Adrenal gland (tissue), 12 donors: ENCODE results near the gene ECI1. TPM values are rescaled to one million over a fixed set of nuclear protein-coding genes. Genes with fewer than 3 reads are reported as not detected.
"Not testable (repeated sequence)": the region's sequence is repeated elsewhere in the genome, so short reads cannot be mapped to it uniquely, and the experiment has no call there.

Experiments used
- DNase-seq, 7 donors: peaks; one replicate each; pipeline ENCODE4 v3.0.0-alpha.2; 2019 to 2020
- H3K27ac ChIP-seq, 5 donors: fragments of 200-600 bp; sonication (generic) in 4 of 5; 1 replicate in 3 of 5; 2 replicates in 2 of 5; pipeline versions ENCODE4 v1.5.1 to v1.8.0; 2016 to 2020; ENCODE audit warnings: mild to moderate bottlenecking in 1 of 5
- H3K27me3 ChIP-seq: fragments of 200-600 bp; 2 replicates; pipeline ENCODE4 v1.8.0; 2021
- H3K36me3 ChIP-seq, 2 donors: fragments of 200-600 bp; replicated peaks in 1 of 2; 1 replicate in 1 of 2; 2 replicates in 1 of 2; pipeline versions ENCODE4 v1.5.1 to v1.8.0; 2018 to 2022
- H3K4me1 ChIP-seq, 2 donors: fragments of 200-600 bp; replicated peaks in 1 of 2; 1 replicate in 1 of 2; 2 replicates in 1 of 2; pipeline versions ENCODE4 v1.5.1 to v1.8.0; 2018 to 2021
- H3K4me3 ChIP-seq, 4 donors: fragments of 200-600 bp; sonication (generic) in 3 of 4; one replicate each; pipeline ENCODE4 v1.5.1; 2016 to 2018
- H3K9me3 ChIP-seq, 3 donors: fragments of 200-600 bp; sonication (generic) in 1 of 3; replicated peaks in 1 of 3; 1 replicate in 2 of 3; 2 replicates in 1 of 3; pipeline versions ENCODE4 v1.5.1 to v1.8.0; 2016 to 2021
- CTCF ChIP-seq, 6 experiments: fragments of 450-650 bp in 4 of 6; fragments of 200-600 bp in 2 of 6; sonication (generic) in 1 of 6; IDR thresholded peaks; 1 replicate in 5 of 6; 2 replicates in 1 of 6; pipeline versions ENCODE4 v1.5.1 to v1.8.0; 2016 to 2021; ENCODE audit warnings: antibody characterized with exemption in 6 of 6, mild to moderate bottlenecking in 2 of 6, moderate library complexity in 1 of 6
- POLR2A ChIP-seq, 2 donors: fragments of 450-650 bp; IDR thresholded peaks; one replicate each; pipeline ENCODE4 v1.6.1; 2017; ENCODE audit warnings: antibody characterized with exemption in 2 of 2, mild to moderate bottlenecking in 2 of 2, moderate library complexity in 1 of 2
- WGBS, 4 donors: extraction: QIAGEN DNeasy Blood & Tissue Kit in 2 of 4; methylation state at CpG; one replicate each; pipeline versions ENCODE4 v1.1.5 to v1.1.7; 2013 to 2017; 5-methylcytosine and 5-hydroxymethylcytosine counted together
- intact Hi-C, 2 donors: fragments of 100-400 bp; cut with DNase I; formaldehyde crosslinking; loops; one replicate each; pipeline versions ENCODE4 v1.14.1 to v1.15.0; 2022 to 2023
- polyA plus RNA-seq, 3 donors: library from polyadenylated mRNA; stranded (reverse); fragments of 200-250 nt in 2 of 3; fragments of 350-450 nt in 1 of 3; fragmentation: Illumina TruSeq in 1 of 3; extraction: RNeasy Lipid Tissue Mini Kit (QIAGEN cat#74804) in 1 of 3; gene quantifications; one replicate each; pipeline ENCODE4 v1.2.3, GENCODE V29; 2013 to 2014
- total RNA-seq, 9 donors: library from RNA; depleted of rRNA in 4 of 9; stranded (reverse); fragments of >200 nt in 4 of 9; fragments of 120-200 nt in 1 of 9; fragmentation: NEBNext Ultra II Directional in 1 of 9; extraction: Animal tissue kit (Norgen Biotek cat#: 25700) in 1 of 9; gene quantifications; one replicate each; pipeline versions ENCODE4 v1.1.0 to v1.2.4, GENCODE V29; 2013 to 2023
- donor health status: healthy with polysubstance abuse.
- donor health status: Bipolar disorder and iron deficiency.
- donor health status: DM: yes; HTN: yes; CAD: no.
- donor health status: DM: no; HTN: no; CAD: no.
- donor health status: DM: no; HTN: no; CAD: no.
- donor health status: DM: yes; HTN: yes; CAD: no.

The ECI1 gene
- total and polyA plus RNA-seq, 12 donors = 5.8 to 172 (median 63.7) TPM

DNA sequence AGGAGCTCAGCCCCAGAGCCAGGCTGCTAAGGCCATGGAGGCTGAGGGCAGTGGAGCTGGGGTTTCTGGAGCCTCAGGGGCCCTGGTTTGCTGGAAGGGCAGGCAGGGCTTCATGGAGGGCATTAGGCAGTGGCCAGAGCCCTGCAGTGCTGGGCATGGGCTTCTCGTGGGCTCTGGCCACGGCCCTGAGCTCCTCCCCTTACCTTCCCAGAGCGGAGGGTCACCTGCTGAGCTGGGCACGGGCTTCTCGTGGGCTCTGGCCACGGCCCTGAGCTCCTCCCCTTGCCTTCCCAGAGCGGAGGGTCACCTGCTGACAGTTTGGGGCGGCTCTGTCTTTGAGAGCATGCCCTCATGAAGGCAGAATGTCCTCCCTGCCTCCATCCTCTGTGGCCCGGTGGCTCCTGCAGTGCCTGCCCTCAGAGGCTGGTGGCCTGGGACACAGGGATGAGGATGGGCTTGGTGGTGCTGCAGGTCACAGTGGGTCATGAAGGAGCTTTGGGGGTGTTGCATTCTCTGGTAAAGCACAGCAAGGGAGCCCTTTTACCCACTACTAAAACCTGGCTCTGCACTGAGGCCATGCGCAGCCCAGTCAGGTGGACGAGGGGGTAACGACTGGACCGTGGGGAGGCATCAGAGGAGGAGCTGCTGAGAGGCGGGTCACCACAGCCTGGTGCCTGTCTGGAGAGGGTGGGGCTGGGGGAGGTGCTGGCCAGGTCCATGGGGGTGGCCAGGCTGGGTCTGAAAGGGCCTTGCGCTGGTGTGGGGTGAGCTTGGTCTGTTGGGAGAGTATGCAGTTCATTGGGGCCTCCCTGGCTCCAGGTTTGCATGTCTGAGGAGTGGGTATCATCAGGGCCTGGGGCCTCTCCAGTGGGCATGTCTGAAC is 19.4 kb upstream of the ECI1 start:
- H3K4me1 ChIP-seq = peaks cover 13 to 22% of the 10 kb centered on the region in 2 donors

DNA sequence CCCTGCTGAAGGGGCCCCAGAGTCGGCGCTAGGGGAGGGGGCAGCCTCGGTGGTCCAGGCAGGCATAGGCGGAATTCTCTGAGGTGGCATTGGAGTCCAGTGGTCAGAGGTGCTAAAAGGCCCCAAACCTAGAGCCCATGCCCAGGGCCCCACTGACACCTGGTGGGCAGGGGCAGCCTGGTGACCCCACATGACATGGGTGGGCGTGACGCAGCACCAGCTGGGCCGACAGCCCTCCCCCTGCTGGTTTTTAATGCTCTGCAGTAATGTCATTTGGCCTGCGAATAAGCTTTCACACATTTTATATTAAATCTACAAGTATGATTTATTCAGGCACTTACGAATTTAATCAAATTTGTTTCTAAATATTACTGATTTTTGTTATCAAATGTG is 18.7 kb upstream of the ECI1 start:
- peaks cover 13 to 27% of the 10 kb centered on the region in 2 donors for H3K4me1 ChIP-seq
- DNase-seq = no peak
- peaks cover 0 to 3% of the 10 kb centered on the region in 2 donors for H3K36me3 ChIP-seq
- TF ChIP-seq POLR2A (IDR thresholded peaks at IDR 0.05) (no peak), CTCF (IDR thresholded peaks at IDR 0.05) (no peak)
- H3K27ac ChIP-seq = no peak overlapping the region
- H3K9me3 ChIP-seq = no peaks in the 10 kb centered on the region
- no peaks in the 10 kb centered on the region for H3K27me3 ChIP-seq
- 77 to 87% (median 85%) methylated on average over 5 to 9 of the region's 9 CpGs for WGBS, 4 donors
- intact Hi-C loops = no loop called here
- H3K4me3 ChIP-seq = no peak overlapping the region

More for the DNA sequence above, 19.4 kb upstream of the ECI1 start:
- Histone ChIP-seq H3K27ac (no peak overlapping the region), H3K9me3 (no peaks in the 10 kb centered on the region), H3K36me3 (peaks cover 0 to under 1% of the 10 kb centered on the region in 2 donors), H3K4me3 (no peak overlapping the region), H3K27me3 (no peaks in the 10 kb centered on the region)
- intact Hi-C loops = no loop called here
- DNase-seq = no peak
- 80 to 92% (median 83%) methylated on average over 6 to 15 of the region's 15 CpGs for WGBS, 4 donors
- TF ChIP-seq POLR2A (IDR thresholded peaks at IDR 0.05) (no peak), CTCF (IDR thresholded peaks at IDR 0.05) (no peak)

DNA sequence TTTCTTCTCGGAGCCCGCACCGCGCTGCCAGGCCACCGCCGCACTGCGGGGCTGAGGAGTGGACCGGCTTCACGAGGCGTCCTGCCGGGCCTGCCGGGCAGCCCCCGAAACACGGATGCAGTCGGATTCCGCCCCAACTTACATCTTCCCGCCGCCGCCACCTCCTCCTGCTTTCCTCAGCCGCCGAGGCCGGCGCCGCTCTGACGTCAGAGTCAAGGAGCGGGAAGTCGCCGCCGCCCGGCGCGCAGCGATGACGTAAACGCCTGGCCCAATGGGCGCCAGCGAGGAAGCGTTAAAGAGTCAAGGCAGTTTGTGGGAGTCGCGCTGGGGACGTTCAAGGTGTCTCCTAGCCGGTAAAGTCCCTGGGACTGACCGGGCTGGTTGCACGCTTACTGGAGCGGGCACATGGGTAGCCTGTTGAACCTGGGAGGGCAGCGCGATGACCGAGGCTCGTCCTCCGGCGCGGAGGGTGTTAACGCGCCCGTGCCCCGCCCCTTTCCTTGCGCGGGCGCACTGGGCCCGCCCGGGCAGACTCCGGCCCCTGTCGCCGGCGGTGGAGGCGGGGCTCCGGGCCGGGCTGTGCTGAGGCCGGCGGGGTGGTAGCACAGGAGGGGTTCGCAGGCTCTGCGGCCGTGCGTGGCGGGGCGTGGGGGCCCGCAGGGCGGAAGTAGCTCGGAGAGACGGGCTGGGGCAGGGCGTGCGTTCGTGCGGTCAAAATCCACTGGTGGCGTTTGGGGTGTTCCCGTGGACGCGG is 16.7 kb upstream of the ECI1 start, which contains the start of gene RNPS1:
Gene RNPS1, minus strand, starts transcription at position 214 of the 754 bp plus-strand sequence. CDS start 3,483 bp downstream, outside the sequence.
- TF ChIP-seq CTCF (IDR thresholded peaks at IDR 0.05) = peak in 1 of 6 experiments; percentile 2
- TF ChIP-seq POLR2A (IDR thresholded peaks at IDR 0.05) = peak; percentile 90 to 96
- peak; percentile 96 to 97 (median 97) for DNase-seq
- peak within 1 kb of the TSS; percentile 17 to 77 (median 50) for H3K4me3 ChIP-seq
- peak within 1 kb of the TSS; percentile 46 to 99 (median 94) for H3K27ac ChIP-seq
- peaks cover 0 to 16% of the 10 kb centered on the region in 2 donors for H3K36me3 ChIP-seq
- intact Hi-C loops = no loop called here
- H3K27me3 ChIP-seq = no peaks in the 10 kb centered on the region
- peaks cover 13 to 29% of the 10 kb centered on the region in 2 donors for H3K4me1 ChIP-seq
- 1 to 3% (median 1%) methylated on average over 7 to 88 of the region's 88 CpGs for WGBS, 4 donors
- no peaks in the 10 kb centered on the region for H3K9me3 ChIP-seq

DNA sequence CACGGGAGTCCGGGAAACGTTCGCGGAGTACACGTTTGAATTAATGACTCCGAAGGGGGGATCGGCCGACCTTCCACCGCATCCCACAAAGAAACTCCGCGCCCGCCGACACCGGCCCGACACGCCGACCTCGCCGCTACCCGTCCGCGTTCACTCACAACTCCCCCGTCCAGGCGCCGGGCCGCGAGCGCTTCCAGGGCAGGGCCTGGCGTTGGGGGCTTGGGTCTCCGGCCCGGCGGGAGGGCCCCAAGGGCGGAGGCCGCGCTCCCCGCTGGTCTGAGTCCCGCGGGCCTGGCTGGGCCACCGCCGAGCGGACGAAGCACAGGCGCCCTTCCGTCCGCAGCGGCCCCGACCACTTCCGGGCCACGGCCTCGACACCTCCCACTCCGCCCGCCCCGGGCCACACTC is 16.1 kb upstream of the ECI1 start:
- Histone ChIP-seq H3K27ac (peak overlapping the region; percentile 46 to 99 (median 94)), H3K4me1 (peaks cover 13 to 29% of the 10 kb centered on the region in 2 donors), H3K36me3 (peaks cover 0 to 22% of the 10 kb centered on the region in 2 donors), H3K4me3 (peak overlapping the region; percentile 10 to 77 (median 45))
- WGBS, 4 donors = 0 to 1% (median 0%) methylated on average over 7 to 54 of the region's 54 CpGs
- DNase-seq, H3K9me3 ChIP-seq, H3K27me3 ChIP-seq, intact Hi-C loops: not testable (repeated sequence)

GRCh38 chr16:2266887-2267286 is 15.5 kb upstream of the ECI1 start:
- H3K36me3 ChIP-seq = peaks cover 0 to 28% of the 10 kb centered on the region in 2 donors
- DNase-seq = peak in 1 of 7 donors; percentile 28
- H3K27me3 ChIP-seq, intact Hi-C loops, H3K9me3 ChIP-seq: not testable (repeated sequence)
- peak overlapping the region in 3 of 5 donors; percentile 93 to 99 (median 96) for H3K27ac ChIP-seq
- peaks cover 13 to 29% of the 10 kb centered on the region in 2 donors for H3K4me1 ChIP-seq
- 3 to 6% (median 4%) methylated on average over 2 to 12 of the region's 12 CpGs for WGBS, 4 donors
- H3K4me3 ChIP-seq = peak overlapping the region in 2 of 4 donors; percentile 73 to 77

GRCh38 chr16:2263026-2263425 is 11.6 kb upstream of the ECI1 start:
- H3K4me3 ChIP-seq, intact Hi-C loops, H3K9me3 ChIP-seq, DNase-seq, H3K27me3 ChIP-seq, H3K27ac ChIP-seq: not testable (repeated sequence)
- Histone ChIP-seq H3K4me1 (peaks cover 6 to 16% of the 10 kb centered on the region in 2 donors), H3K36me3 (peaks cover 0 to 66% of the 10 kb centered on the region in 2 donors)
- 78 to 86% (median 82%) methylated on average over 13 to 14 of the region's 14 CpGs for WGBS, 4 donors
